SK-N-SH (cell line): ENCODE measurements around the gene FDX2. TPM values are rescaled to one million over a fixed set of nuclear protein-coding genes. Genes with fewer than 3 reads are reported as not detected.

ENCODE experiments used
- CTCF ChIA-PET: fragments of 300-600, 350-600 bp; formaldehyde crosslinking; extraction: SDS; loops from one replicate; lab custom pipeline; 2021; lab: Yijun Ruan, JAX
- POLR2A ChIA-PET: fragments of 350-600 bp; sonication (Branson Sonifier 250); formaldehyde crosslinking; extraction: SDS; loops from one replicate; lab custom pipeline; 2020; ENCODE audit warnings: antibody characterized with exemption, inconsistent platforms; lab: Yijun Ruan, JAX
- DNase-seq: peaks from one replicate; pipeline ENCODE4 v3.0.0; 2012
- H2AFZ ChIP-seq: fragments of 200-600 bp; sonication (generic); 2 replicates; pipeline ENCODE4 v1.8.1; 2016; ENCODE audit warnings: antibody characterized with exemption, mild to moderate bottlenecking, low read depth
- H3F3A ChIP-seq: fragments of 200-600 bp; sonication (generic); replicated peaks from 2 replicates; pipeline ENCODE3; 2016; ENCODE audit warnings: antibody characterized with exemption, mild to moderate bottlenecking; ENCODE audit not compliant: insufficient read depth
- H3K27ac ChIP-seq, 2 experiments: fragments of 200-500 bp in 1 of 2; fragments of 200-600 bp in 1 of 2; sonication (Bioruptor generic) in 1 of 2; sonication (generic), shearing (Covaris generic) in 1 of 2; 2 replicates each; pipeline versions ENCODE4 v1.5.1 to v1.6.1; 2014 to 2016; ENCODE audit warnings: low read depth in 2 of 2, inconsistent platforms in 1 of 2, low read length in 1 of 2, mild to moderate bottlenecking in 1 of 2, mixed read lengths in 1 of 2
- H3K27me3 ChIP-seq: fragments of 200-600 bp; sonication (generic), shearing (Covaris generic); 2 replicates; pipeline ENCODE4 v1.6.1; 2016; ENCODE audit warnings: mixed run types; ENCODE audit not compliant: insufficient read depth
- H3K36me3 ChIP-seq, 2 experiments: fragments of 200-500 bp in 1 of 2; fragments of 200-600 bp in 1 of 2; sonication (Bioruptor generic) in 1 of 2; sonication (generic) in 1 of 2; replicated peaks in 1 of 2; 2 replicates each; pipeline versions ENCODE3 to v1.5.1; 2014 to 2016; ENCODE audit warnings: low read length in 1 of 2, mild to moderate bottlenecking in 1 of 2; ENCODE audit not compliant: insufficient read depth in 2 of 2, control insufficient read depth in 1 of 2
- H3K4me1 ChIP-seq, 2 experiments: fragments of 200-500 bp in 1 of 2; fragments of 200-600 bp in 1 of 2; sonication (Bioruptor generic) in 1 of 2; sonication (generic), shearing (Covaris generic) in 1 of 2; 2 replicates each; pipeline versions ENCODE4 v1.5.1 to v1.6.1; 2014 to 2016; ENCODE audit warnings: low read depth in 1 of 2, low read length in 1 of 2, mixed run types in 1 of 2; ENCODE audit not compliant: insufficient read depth in 2 of 2, control insufficient read depth in 1 of 2
- H3K4me2 ChIP-seq: fragments of 200-600 bp; sonication (generic), shearing (Covaris generic); 2 replicates; pipeline ENCODE4 v1.6.1; 2017; ENCODE audit warnings: mixed run types
- H3K4me3 ChIP-seq, 2 experiments: fragments of 200-500 bp in 1 of 2; fragments of 200-600 bp in 1 of 2; sonication (Bioruptor generic) in 1 of 2; sonication (generic), shearing (Covaris generic) in 1 of 2; 2 replicates each; pipeline versions ENCODE4 v1.5.1 to v1.8.1; 2014 to 2016; ENCODE audit warnings: low read depth in 2 of 2, inconsistent platforms in 1 of 2, low read length in 1 of 2, mild to moderate bottlenecking in 1 of 2, mixed read lengths in 1 of 2, moderate library complexity in 1 of 2
- H3K79me2 ChIP-seq: fragments of 200-600 bp; sonication (generic); 2 replicates; pipeline ENCODE4 v1.8.1; 2017; ENCODE audit warnings: mild to moderate bottlenecking; ENCODE audit not compliant: insufficient read depth
- H3K9ac ChIP-seq: fragments of 200-600 bp; sonication (generic); 2 replicates; pipeline ENCODE4 v1.6.1; 2017; ENCODE audit warnings: mixed run types
- H3K9me2 ChIP-seq: fragments of 200-600 bp; sonication (generic); 2 replicates; pipeline ENCODE4 v1.6.1; 2017; ENCODE audit warnings: mixed run types
- H3K9me3 ChIP-seq: fragments of 200-600 bp; sonication (generic); 2 replicates; pipeline ENCODE4 v1.6.1; 2017; ENCODE audit warnings: mixed run types, mild to moderate bottlenecking, moderate library complexity
- H4K20me1 ChIP-seq: fragments of 200-600 bp; sonication (generic); 2 replicates; pipeline ENCODE4 v1.6.1; 2017; ENCODE audit warnings: mild to moderate bottlenecking, mixed run types; ENCODE audit not compliant: insufficient read depth
- CHD2 ChIP-seq: fragments of 150-350 bp; IDR thresholded peaks from 2 replicates; pipeline ENCODE4 v1.6.1; 2018; ENCODE audit warnings: low read length; ENCODE audit not compliant: partially characterized antibody
- EZH2phosphoT487 ChIP-seq: fragments of 200-600 bp; sonication (generic); IDR thresholded peaks from 2 replicates; pipeline ENCODE4 v1.6.1; 2017; ENCODE audit warnings: low read depth, mixed run types, mild to moderate bottlenecking, antibody characterized with exemption, moderate library complexity, borderline replicate concordance
- GABPA ChIP-seq: IDR thresholded peaks from 2 replicates; pipeline ENCODE4 v1.4.0; 2012; ENCODE audit warnings: low read depth, mild to moderate bottlenecking
- JUND ChIP-seq: IDR thresholded peaks from 2 replicates; pipeline ENCODE4 v1.4.0; 2012
- MAX ChIP-seq: IDR thresholded peaks from 2 replicates; pipeline ENCODE4 v1.4.0; 2012; ENCODE audit warnings: low read depth
- MXI1 ChIP-seq: IDR thresholded peaks from 2 replicates; pipeline ENCODE4 v1.6.1; 2012; ENCODE audit warnings: mild to moderate bottlenecking, low read depth, low read length, improper control_type of control experiment
- NFIC ChIP-seq: IDR thresholded peaks from 2 replicates; pipeline ENCODE4 v1.4.0; 2012; ENCODE audit warnings: borderline replicate concordance
- POLR2AphosphoS5 ChIP-seq: IDR thresholded peaks from 2 replicates; pipeline ENCODE4 v1.6.1; 2012; ENCODE audit warnings: low read depth, low read length
- RCOR1 ChIP-seq: fragments of 150-350 bp; IDR thresholded peaks from 2 replicates; pipeline ENCODE4 v1.6.1; 2017; ENCODE audit warnings: antibody characterized with exemption, low read length
- RFX5 ChIP-seq: IDR thresholded peaks from 2 replicates; pipeline ENCODE4 v1.6.1; 2012; ENCODE audit warnings: mild to moderate bottlenecking, improper control_type of control experiment, low read length
- SMC3 ChIP-seq: IDR thresholded peaks from 2 replicates; pipeline ENCODE4 v1.6.1; 2012; ENCODE audit warnings: low read depth, low read length, improper control_type of control experiment
- TAF1 ChIP-seq: IDR thresholded peaks from 2 replicates; pipeline ENCODE4 v1.6.1; 2012; ENCODE audit warnings: low read depth, mild to moderate bottlenecking, low read length, moderate library complexity, borderline replicate concordance
- TCF12 ChIP-seq: IDR thresholded peaks from 2 replicates; pipeline ENCODE4 v1.4.0; 2012
- YY1 ChIP-seq: IDR thresholded peaks from 2 replicates; pipeline ENCODE4 v1.4.0; 2012; ENCODE audit warnings: low read depth, mild to moderate bottlenecking
- WGBS: methylation state at CpG from one replicate; pipeline ENCODE4 v1.1.6; 2017; ENCODE audit warnings: low lambda C conversion rate; 5-methylcytosine and 5-hydroxymethylcytosine counted together
- polyA plus RNA-seq, 3 experiments: library from polyadenylated mRNA; depleted of rRNA; stranded (reverse); fragments of >200 nt; gene quantifications; 2 replicates each; pipeline ENCODE4 v1.2.3, GENCODE V29; 2012
- TF ChIP-seq, protein P1 (sequence below): IDR thresholded peaks from 2 replicates; pipeline ENCODE4 v1.4.0; 2012; ENCODE audit warnings: low read depth, borderline replicate concordance
- TF ChIP-seq, protein P2 (sequence below): fragments of 150-350 bp; IDR thresholded peaks from 2 replicates; pipeline ENCODE4 v1.6.1; 2016; ENCODE audit warnings: mild to moderate bottlenecking, low read depth, low read length
- TF ChIP-seq, protein P3 (sequence below): fragments of 200-600 bp; sonication (generic); IDR thresholded peaks from 2 replicates; pipeline ENCODE4 v1.6.1; 2017; ENCODE audit warnings: antibody characterized with exemption, mild to moderate bottlenecking, moderate library complexity
- TF ChIP-seq, protein P4 (sequence below): IDR thresholded peaks from 2 replicates; pipeline ENCODE4; 2012

Gene FDX2
- polyA plus RNA-seq, 1 of the 3 experiments (the other 2 are of a cell fraction), result 45.8 TPM

- Histone ChIP-seq H3K4me1 (no peaks in the 10 kb centered on the region), H3K36me3 (peaks cover 36 to 54% of the 10 kb centered on the region in 2 experiments), H3K9me3 (no peaks in the 10 kb centered on the region), H3K27ac (no peak overlapping the region), H3K79me2 (peaks cover 39% of the 10 kb centered on the region), H3K9me2 (no peaks in the 10 kb centered on the region), H3K9ac (no peak overlapping the region), H3K4me3 (no peak overlapping the region), H3K27me3 (no peaks in the 10 kb centered on the region), H3F3A (no peaks in the 10 kb centered on the region), H4K20me1 (0 out of 2 replicates have a peak, but pooled peaks cover 16% of the 10 kb centered on the region), H2AFZ (no peak overlapping the region), H3K4me2 (no peak overlapping the region)
- DNase-seq, result no peak
- TF ChIP-seq POLR2AphosphoS5, result no peak
- TF ChIP-seq, protein P1, sequence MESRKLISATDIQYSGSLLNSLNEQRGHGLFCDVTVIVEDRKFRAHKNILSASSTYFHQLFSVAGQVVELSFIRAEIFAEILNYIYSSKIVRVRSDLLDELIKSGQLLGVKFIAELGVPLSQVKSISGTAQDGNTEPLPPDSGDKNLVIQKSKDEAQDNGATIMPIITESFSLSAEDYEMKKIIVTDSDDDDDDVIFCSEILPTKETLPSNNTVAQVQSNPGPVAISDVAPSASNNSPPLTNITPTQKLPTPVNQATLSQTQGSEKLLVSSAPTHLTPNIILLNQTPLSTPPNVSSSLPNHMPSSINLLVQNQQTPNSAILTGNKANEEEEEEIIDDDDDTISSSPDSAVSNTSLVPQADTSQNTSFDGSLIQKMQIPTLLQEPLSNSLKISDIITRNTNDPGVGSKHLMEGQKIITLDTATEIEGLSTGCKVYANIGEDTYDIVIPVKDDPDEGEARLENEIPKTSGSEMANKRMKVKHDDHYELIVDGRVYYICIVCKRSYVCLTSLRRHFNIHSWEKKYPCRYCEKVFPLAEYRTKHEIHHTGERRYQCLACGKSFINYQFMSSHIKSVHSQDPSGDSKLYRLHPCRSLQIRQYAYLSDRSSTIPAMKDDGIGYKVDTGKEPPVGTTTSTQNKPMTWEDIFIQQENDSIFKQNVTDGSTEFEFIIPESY, result no peak
- no peak for TF ChIP-seq CHD2
- no peak for TF ChIP-seq TCF12
- no peak for TF ChIP-seq JUND
- no peak for TF ChIP-seq GABPA
- TF ChIP-seq TAF1, result no peak
- TF ChIP-seq, protein P2, sequence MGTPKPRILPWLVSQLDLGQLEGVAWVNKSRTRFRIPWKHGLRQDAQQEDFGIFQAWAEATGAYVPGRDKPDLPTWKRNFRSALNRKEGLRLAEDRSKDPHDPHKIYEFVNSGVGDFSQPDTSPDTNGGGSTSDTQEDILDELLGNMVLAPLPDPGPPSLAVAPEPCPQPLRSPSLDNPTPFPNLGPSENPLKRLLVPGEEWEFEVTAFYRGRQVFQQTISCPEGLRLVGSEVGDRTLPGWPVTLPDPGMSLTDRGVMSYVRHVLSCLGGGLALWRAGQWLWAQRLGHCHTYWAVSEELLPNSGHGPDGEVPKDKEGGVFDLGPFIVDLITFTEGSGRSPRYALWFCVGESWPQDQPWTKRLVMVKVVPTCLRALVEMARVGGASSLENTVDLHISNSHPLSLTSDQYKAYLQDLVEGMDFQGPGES, result no peak
- TF ChIP-seq YY1, result no peak
- TF ChIP-seq EZH2phosphoT487, result no peak
- TF ChIP-seq NFIC, result no peak
- TF ChIP-seq, protein P3, sequence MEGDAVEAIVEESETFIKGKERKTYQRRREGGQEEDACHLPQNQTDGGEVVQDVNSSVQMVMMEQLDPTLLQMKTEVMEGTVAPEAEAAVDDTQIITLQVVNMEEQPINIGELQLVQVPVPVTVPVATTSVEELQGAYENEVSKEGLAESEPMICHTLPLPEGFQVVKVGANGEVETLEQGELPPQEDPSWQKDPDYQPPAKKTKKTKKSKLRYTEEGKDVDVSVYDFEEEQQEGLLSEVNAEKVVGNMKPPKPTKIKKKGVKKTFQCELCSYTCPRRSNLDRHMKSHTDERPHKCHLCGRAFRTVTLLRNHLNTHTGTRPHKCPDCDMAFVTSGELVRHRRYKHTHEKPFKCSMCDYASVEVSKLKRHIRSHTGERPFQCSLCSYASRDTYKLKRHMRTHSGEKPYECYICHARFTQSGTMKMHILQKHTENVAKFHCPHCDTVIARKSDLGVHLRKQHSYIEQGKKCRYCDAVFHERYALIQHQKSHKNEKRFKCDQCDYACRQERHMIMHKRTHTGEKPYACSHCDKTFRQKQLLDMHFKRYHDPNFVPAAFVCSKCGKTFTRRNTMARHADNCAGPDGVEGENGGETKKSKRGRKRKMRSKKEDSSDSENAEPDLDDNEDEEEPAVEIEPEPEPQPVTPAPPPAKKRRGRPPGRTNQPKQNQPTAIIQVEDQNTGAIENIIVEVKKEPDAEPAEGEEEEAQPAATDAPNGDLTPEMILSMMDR, result no peak
- no peak for TF ChIP-seq MAX
- no peak for TF ChIP-seq SMC3
- TF ChIP-seq, protein P4, sequence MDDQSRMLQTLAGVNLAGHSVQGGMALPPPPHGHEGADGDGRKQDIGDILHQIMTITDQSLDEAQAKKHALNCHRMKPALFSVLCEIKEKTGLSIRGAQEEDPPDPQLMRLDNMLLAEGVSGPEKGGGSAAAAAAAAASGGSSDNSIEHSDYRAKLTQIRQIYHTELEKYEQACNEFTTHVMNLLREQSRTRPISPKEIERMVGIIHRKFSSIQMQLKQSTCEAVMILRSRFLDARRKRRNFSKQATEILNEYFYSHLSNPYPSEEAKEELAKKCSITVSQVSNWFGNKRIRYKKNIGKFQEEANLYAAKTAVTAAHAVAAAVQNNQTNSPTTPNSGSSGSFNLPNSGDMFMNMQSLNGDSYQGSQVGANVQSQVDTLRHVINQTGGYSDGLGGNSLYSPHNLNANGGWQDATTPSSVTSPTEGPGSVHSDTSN, result no peak
- TF ChIP-seq RFX5, result no peak
- TF ChIP-seq MXI1, result no peak
- TF ChIP-seq RCOR1, result no peak
- CTCF ChIA-PET, result interaction anchor here (0.7 to 2.9 kb wide), 2 partner anchors 16 to 63 kb away, joined by 3 to 10 read pairs; partner anchors contain the start of gene ZGLP1
- WGBS, result 95% methylated on average over 8 of the region's 8 CpGs
- POLR2A ChIA-PET, result interaction anchor here (1.7 to 2.0 kb wide), 2 partner anchors 9 to 55 kb away, joined by 7 to 8 read pairs; partner anchors contain the start of genes FDX2 and TYK2
These were observed 9.9 kb upstream of the FDX2 start for GRCh38 chr19:10325732-10326131.
